GM12891 (cell line): ENCODE measurements around the gene IRGC. TPM values are rescaled to one million over a fixed set of nuclear protein-coding genes. Genes with fewer than 3 reads are reported as not detected.

Source experiments
- DNase-seq: peaks from one replicate; pipeline ENCODE4 v3.0.0; 2011; ENCODE audit warnings: low spot score; ENCODE audit not compliant: insufficient read length
- FAIRE-seq: peaks from 2 replicates; lab custom pipeline; 2011; peaks lifted over from hg19 to GRCh38; lab: Jason Lieb, UNC
- PAX5 ChIP-seq: IDR thresholded peaks from 2 replicates; pipeline ENCODE4 v1.6.1; 2011; ENCODE audit warnings: low read length, moderate library complexity, mild to moderate bottlenecking; ENCODE audit not compliant: insufficient read depth, severe bottlenecking
- POLR2A ChIP-seq: IDR thresholded peaks from 2 replicates; pipeline ENCODE4 v1.6.1; 2011; ENCODE audit warnings: low read depth, low read length, control low read depth
- POLR2AphosphoS5 ChIP-seq: IDR thresholded peaks from 2 replicates; pipeline ENCODE4 v1.6.1; 2011; ENCODE audit warnings: low read depth, low read length, control low read depth
- POU2F2 ChIP-seq: IDR thresholded peaks from 2 replicates; pipeline ENCODE4 v1.6.1; 2011; ENCODE audit warnings: low read depth, mild to moderate bottlenecking, control low read depth, low read length, moderate library complexity
- SPI1 ChIP-seq: IDR thresholded peaks from 2 replicates; pipeline ENCODE4 v1.6.1; 2011; ENCODE audit warnings: low read depth, low read length, control low read depth
- TAF1 ChIP-seq: IDR thresholded peaks from 2 replicates; pipeline ENCODE4 v1.6.1; 2011; ENCODE audit warnings: low read depth, low read length, control low read depth
- polyA plus RNA-seq: library from polyadenylated mRNA; unstranded; fragments of >200 nt; gene quantifications from one replicate; pipeline ENCODE4 v1.2.1, GENCODE V29; 2012; ENCODE audit warnings: low read depth, missing spikeins, inconsistent platforms; ENCODE audit not compliant: missing spikeins

The IRGC gene, protein sequence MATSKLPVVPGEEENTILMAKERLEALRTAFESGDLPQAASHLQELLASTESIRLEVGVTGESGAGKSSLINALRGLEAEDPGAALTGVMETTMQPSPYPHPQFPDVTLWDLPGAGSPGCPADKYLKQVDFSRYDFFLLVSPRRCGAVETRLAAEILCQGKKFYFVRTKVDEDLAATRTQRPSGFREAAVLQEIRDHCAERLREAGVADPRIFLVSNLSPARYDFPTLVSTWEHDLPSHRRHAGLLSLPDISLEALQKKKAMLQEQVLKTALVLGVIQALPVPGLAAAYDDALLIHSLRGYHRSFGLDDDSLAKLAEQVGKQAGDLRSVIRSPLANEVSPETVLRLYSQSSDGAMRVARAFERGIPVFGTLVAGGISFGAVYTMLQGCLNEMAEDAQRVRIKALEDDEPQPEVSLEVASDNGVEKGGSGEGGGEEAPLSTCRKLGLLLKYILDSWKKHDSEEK
- polyA plus RNA-seq: not detected

DNA sequence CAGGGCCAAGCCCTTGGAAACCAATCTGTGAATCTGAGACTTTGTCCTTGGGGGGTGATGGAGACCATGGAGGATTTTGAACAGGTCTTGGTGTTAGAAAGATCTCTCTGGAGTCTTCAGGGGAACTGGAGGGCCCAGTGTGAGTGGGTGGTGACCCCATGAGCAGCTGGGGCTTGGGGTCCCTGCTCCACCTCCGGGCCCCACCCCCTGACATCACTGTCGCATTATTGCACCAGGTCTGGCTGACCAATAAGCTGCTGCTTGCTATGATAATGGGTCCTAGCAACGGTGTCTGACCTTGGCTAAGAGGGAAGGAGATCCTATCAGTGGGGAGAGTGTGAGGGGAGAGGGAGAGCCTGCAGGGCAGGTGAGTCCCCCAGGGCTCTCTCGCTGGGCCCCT, at the start of gene IRGC:
IRGC (plus strand) TSS at position 301 of the 400 bp plus-strand sequence. CDS start 2,483 bp downstream, outside the sequence.
- DNase-seq (no peak), FAIRE-seq (no peak)
- TF ChIP-seq POLR2A: no peak
- no peak for TF ChIP-seq PAX5
- TF ChIP-seq POU2F2: no peak
- no peak for TF ChIP-seq POLR2AphosphoS5
- no peak for TF ChIP-seq TAF1
- no peak for TF ChIP-seq SPI1

DNA sequence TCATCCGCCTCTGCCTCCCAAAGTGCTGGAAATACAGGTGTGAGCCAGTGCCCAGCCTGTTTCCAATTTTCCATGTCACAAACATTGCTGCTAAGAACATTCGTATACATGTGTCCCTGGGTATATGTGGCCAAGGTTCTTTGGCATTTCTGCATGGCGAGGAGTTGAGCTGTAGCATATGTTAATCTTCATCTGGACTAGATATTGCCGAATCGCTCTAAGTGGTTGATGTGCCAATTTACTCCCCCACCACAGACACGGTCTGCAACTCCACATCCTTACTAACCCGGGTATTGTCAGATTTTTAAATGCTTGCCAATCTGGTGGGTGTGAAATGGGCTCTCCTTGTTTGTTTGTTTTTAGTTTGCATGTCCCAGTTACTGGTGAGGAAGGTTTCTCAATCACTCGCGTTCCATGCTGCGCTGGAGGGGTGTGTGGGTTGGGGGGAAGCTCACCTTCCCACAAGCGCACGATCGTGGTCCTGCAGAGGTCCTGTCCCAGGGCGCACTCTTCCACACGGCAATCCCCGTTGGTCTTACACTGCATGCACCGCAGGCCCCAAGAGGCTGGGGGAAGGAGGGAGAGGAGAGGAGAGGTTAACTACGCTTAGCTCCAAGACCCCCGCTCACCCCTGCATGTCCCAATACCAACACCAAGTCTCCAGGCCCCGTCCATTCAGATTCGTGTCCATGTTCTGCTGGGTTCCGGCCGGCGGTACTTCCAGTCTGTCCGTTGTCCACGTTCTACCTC, 48.6 kb upstream of the IRGC start:
- no peak for DNase-seq
- no peak for TF ChIP-seq POLR2A
- TF ChIP-seq POLR2AphosphoS5: no peak
- no peak for TF ChIP-seq SPI1
- no peak for TF ChIP-seq PAX5
- no peak for TF ChIP-seq TAF1
- TF ChIP-seq POU2F2: 0 out of 2 replicates have a peak, but pooled peaks have one; percentile 32
- FAIRE-seq: no peak

DNA sequence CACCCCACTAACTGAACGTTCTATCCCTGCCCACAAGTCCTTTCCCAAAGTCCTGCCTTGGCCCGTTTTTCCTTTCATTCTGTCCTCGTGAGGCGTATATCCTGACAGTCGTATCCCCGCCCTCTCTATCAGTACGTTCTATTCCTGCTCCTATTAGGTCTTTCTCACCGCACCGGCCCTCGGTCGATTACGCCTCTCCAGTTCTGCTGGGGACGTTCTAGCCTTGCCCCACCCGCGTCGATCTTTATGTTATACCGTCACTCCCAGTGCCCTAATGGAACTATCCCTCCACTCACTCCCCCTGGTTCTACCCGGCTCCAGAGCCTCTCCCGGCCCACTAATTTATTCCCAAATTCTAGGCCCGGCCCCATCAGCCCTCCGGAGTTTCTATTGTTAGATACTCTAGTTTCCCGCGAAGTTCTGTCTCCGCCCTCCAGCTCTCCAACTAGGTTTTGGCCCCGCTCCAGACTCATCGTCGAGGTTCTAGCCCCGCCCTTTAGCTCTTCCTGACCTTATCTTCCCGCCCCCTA, 47.9 kb upstream of the IRGC start:
- DNase-seq (no peak), FAIRE-seq (peak; percentile 26)
- TF ChIP-seq POU2F2 (no peak), POLR2AphosphoS5 (no peak), TAF1 (no peak), POLR2A (no peak), SPI1 (no peak)

DNA sequence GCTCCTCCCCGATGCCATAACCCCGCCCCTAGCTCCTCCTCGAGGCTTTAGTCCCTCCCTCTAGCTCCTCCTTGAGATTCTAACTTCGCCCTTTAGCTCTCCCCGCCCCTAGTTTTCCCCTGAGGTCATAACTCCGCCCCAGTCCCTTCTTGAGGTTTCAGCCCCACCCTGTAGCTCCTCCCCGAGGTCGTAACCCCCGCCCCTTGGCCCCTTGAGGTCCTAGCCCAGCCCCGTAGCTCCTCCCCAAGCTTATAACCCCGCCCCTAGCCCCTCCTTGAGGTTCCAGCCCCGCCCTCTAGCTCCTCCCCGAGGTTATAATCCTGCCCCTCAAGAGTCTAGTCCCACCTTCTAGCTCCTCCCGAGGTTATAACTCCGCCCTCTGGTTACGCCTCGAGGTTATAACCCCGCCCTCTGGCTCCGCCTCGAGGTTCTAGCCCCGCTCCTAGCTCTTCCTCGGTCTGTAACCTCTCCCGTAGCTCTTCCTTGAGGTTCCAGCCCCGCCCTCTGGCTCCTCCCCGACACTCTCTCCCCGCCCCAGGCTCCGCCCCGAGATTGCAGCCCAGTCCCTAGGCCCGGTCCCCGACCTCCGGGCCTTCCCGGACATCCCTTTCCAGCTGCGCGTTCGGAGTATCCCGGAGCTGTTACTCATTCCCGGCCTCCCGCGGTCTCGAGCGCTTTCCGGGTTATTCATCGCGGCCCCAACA, 47.3 kb upstream of the IRGC start:
- DNase-seq (peak; percentile 85), FAIRE-seq (peak; percentile 83)
- no peak for TF ChIP-seq SPI1

DNA sequence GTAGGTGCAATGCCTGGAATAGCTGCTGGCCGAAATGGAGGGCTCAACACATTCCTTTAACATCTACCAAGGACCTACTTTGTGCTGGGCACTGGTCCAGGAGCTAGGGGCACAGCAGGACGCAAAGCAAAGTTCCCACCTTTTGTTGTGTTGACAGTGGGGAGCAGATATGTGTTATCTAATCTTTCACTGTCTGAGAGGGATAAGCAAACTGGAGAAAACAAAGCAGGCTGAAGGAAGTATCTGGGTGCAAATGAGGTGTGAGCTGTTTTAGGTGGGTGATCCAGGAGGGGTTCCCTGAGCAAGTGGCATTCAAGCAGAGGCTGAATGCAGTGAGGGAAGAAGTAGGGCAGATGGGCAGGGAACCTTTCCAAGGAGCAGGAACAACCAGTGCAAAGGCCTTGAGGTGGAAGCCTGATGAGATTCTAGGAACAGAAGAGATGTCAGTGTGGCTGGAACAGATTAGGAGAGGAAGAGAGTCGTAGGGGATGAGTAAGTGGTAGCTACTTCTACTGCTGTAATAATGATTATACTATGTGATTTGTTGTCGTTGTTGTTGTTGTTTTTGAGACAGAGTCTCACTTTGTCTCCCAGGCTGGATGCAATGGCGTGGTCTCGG, 43.7 kb upstream of the IRGC start:
- FAIRE-seq: no peak
- TF ChIP-seq SPI1 (no peak), TAF1 (no peak), POU2F2 (no peak), POLR2A (no peak), PAX5 (no peak), POLR2AphosphoS5 (no peak)
- DNase-seq: no peak

- no peak for FAIRE-seq
- DNase-seq: no peak
- TF ChIP-seq PAX5: no peak
- TF ChIP-seq POLR2AphosphoS5: no peak
- TF ChIP-seq SPI1: no peak
- TF ChIP-seq POU2F2: no peak
- no peak for TF ChIP-seq POLR2A
- no peak for TF ChIP-seq TAF1
These were observed 42.2 kb upstream of the IRGC start for GRCh38 chr19:43673637-43674036.

DNA sequence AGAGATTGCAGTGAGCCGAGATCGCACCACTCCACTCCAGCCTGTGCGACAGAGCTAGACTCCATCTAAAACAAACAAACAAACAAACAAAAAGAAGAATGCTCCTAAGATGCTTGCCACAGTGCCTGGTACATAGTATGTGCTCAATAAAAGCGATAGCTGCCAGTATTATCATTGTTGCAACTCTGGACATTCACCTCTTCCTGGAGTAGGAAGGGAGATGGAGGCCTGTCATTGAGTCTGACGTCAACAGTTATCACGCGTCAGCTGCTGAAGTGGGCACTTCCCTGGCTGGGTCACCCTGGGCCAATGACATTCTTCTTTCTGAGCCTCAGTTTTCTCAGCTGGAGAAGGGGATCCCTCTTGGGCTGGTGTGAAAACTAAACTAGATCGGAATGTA, 41.7 kb upstream of the IRGC start:
- FAIRE-seq (no peak), DNase-seq (no peak)
- TF ChIP-seq TAF1 (no peak), POU2F2 (no peak), POLR2A (no peak), POLR2AphosphoS5 (no peak), PAX5 (no peak), SPI1 (no peak)

GRCh38 chr19:43674596-43674995, 41.3 kb upstream of the IRGC start:
- no peak for TF ChIP-seq POU2F2
- TF ChIP-seq PAX5: no peak
- TF ChIP-seq POLR2AphosphoS5: no peak
- TF ChIP-seq SPI1: no peak
- no peak for TF ChIP-seq POLR2A
- no peak for TF ChIP-seq TAF1
- no peak for FAIRE-seq
- DNase-seq: no peak
